Placental epithelial cell (primary cell): Measurements from ENCODE around the gene FOXR2. TPM values are rescaled to one million over a fixed set of nuclear protein-coding genes. Genes with fewer than 3 reads are reported as not detected.

Experiments
- small RNA-seq: library from RNA; depleted of rRNA; stranded (forward); fragments of <200 nt; gene quantifications from one replicate; pipeline ENCODE3, GENCODE V24; 2012
- total RNA-seq: library from RNA; depleted of rRNA; stranded (reverse); fragments of >200 nt; gene quantifications from 2 replicates; pipeline ENCODE4 v1.2.3, GENCODE V29; 2012

FOXR2 gene
- total RNA-seq = not detected in 2 replicates

DNA sequence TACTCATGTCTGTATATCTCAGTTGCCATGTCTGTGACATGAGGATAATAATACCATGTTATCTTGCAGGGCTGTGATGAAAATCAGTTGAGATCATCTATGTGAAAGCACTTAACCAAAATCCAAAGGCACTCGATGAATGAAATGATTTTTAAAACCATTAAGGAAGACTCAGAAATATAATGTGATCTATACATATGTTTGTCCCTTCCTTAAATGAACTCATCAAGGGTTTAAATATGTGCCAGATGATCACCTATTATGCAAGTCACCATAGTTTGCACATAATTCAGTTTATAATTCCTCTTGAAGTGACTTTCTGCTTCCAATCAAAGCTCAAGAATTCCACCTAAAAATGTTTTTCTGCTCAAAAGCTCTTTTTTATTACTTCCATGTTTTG, at the start of gene FOXR2:
FOXR2 (plus strand) TSS at position 301 of the 400 bp plus-strand sequence. CDS start 312 bp downstream, outside the sequence.

Small RNA genes within 50 kb of the gene (small RNA-seq; reads per million reads assigned to genes)
- gene RF00019 = not detected

Other genes starting within 250 kb of the FOXR2 start
- gene MAGEH1, start 171.3 kb upstream of the FOXR2 start, total RNA-seq = 57.0 and 58.1 TPM in 2 replicates
- 2.3 and 7.1 TPM in 2 replicates for gene USP51, start 133.6 kb upstream of the FOXR2 start, total RNA-seq
- 28.6 and 61.6 TPM in 2 replicates for gene RRAGB, start 94.3 kb downstream of the FOXR2 start, total RNA-seq